D721Med (cell line): ENCODE data around the gene CNFN.

Source experiments
- DNase-seq: peaks from one replicate; pipeline ENCODE4 v3.0.0; 2011; ENCODE audit warnings: low spot score; ENCODE audit not compliant: insufficient read length
- FAIRE-seq: peaks from 2 replicates; lab custom pipeline; 2011; peaks lifted over from hg19 to GRCh38; lab: Jason Lieb, UNC
- CTCF ChIP-seq: IDR thresholded peaks from 2 replicates; pipeline ENCODE4 v1.5.1; 2012; ENCODE audit warnings: mild to moderate bottlenecking, control low read depth; ENCODE audit not compliant: insufficient read depth; ENCODE audit errors: missing control alignments

Gene CNFN

GRCh38 chr19:42401365-42402303 lies 11.5 kb upstream of the CNFN start:
- peak; percentile 87 for DNase-seq
- TF ChIP-seq CTCF, result peak; percentile 81
- FAIRE-seq, result no peak

- no peak for DNase-seq
- FAIRE-seq, result no peak
- no peak for TF ChIP-seq CTCF
These were observed 10.3 kb upstream of the CNFN start for GRCh38 chr19:42400404-42400803.

- FAIRE-seq (no peak), DNase-seq (no peak)
- no peak for TF ChIP-seq CTCF
These were observed 7.4 kb upstream of the CNFN start for GRCh38 chr19:42397263-42398166.

- FAIRE-seq (peak; percentile 64), DNase-seq (peak; percentile 99)
- TF ChIP-seq CTCF, result no peak
These were observed 6.5 kb upstream of the CNFN start for GRCh38 chr19:42396381-42397262.

- TF ChIP-seq CTCF, result no peak
- no peak for DNase-seq
- no peak for FAIRE-seq
These were observed 4.7 kb upstream of the CNFN start for GRCh38 chr19:42394751-42395150.

GRCh38 chr19:42392165-42392564 lies 2.1 kb upstream of the CNFN start:
- no peak for FAIRE-seq
- no peak for TF ChIP-seq CTCF
- DNase-seq, result no peak
